ENCODE data around the gene MDM4.
A peak's percentile ranks its signal among the peaks of the same experiment; 100 is the strongest.
"Not testable (repeated sequence)": the region's sequence is repeated elsewhere in the genome, so short reads cannot be mapped to it uniquely, and the experiment has no call there.

Gene MDM4

DNA sequence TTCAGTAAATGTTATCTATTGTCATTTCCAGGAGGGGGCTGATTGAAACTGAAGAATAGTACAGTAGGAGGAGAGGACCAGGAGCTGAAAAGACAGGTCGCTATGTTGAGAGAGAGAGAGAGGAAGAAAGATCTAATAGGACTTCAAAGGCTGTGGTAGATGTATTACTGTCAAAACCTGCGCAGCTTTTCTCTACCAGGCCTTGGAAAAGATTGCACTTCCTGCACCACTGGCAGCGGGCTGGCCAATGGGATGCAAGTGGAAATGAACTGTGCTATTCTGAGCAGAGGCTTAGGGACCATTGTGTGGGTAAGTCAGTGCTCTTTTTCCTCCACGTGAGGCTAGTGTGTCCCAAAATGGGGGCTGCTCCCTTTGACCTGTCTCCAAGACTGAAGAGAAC is 47.1 kb downstream of the MDM4 start:
- DNase-seq: peak in 3 of 6 experiments; percentile 11 to 30 (median 28)

DNA sequence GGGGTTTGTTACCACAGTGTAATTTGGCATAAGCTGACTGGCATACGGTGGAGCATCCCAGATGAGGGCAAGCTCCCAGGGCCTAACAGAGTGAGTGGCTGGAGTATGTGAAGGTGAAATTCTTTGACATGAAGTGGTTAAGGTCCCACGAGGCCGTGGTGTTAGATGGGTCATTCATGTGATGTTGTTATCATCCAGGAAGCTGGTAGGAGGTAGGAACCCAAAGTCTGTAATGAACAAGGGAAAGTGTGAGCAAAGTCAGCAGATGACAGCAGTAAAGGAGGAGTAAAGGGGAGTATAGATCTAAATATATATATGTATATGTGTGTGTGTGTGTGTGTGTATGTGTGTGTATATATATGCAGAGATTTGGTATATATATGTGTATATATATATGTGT is 47.6 kb downstream of the MDM4 start:
- DNase-seq: no peak

DNA sequence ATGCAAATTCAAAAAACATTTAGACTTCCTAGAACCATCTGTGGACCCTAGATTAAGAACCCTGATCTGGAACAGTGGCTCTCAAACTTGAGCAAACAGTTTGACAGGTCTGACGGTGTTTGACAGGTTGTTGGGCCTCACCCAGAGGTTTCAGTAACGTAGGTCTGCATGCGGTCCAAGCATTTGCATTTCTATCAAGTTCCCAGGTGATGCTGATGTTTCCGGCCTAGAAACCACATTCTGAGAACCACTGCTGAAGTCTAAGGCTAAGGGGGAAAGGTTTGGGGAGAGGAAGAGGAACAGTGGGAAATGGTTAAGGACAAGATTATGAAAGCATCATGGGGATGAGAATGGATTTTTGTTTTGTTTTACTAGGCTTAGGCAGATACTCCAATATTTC is 48.6 kb downstream of the MDM4 start:
- DNase-seq: peak in 3 of 6 experiments; percentile 7 to 24 (median 9)

DNA sequence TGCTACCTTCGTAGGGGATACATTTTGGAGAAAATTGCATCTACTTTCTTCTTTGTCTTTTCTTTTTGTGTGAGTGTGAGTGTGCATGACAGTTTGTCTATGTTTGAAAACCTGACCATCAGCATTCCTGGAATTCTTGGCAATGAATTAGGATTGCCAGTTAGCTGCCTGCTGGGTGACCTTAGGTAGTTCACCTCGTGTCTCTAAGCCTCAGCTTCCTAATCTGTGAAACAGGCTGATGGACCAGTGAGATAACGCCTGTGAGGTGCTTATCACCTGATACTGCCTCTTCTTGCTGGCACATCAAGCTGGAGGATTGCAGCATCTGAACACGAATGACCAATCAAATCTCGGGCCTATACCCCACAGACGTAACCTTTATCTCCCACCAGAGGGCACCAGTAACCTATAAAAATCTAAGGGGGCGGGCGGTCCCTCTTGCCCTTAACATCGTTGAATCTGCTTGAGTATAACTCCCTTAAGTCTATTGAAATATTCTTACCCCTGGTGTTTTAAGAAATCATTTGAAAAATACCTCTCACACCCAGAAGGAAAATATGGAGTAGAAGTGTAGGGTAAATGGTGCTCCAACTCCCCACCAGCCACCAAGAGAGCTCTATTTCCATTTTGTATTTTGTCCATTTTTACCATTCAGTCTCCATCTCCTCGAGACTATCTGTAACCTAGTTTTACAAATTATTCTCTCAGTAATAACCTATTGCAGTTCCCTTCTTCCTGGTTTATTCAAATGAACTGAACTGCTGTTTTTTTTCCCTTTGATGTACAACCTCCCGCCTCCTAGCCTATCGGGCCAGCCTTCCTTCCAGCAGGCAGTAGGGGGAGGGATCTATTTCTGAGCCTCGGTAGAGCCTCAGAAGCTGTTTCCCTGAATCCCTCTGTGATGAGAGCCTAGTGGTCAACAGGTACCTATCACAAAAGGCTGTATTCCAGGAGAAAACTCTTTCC is 49.7 kb downstream of the MDM4 start:
- DNase-seq: peak; percentile 10 to 75 (median 52)

GRCh38 chr1:204566583-204566955 is 50.4 kb downstream of the MDM4 start:
- DNase-seq: no peak

GRCh38 chr1:204567071-204567470 is 50.9 kb downstream of the MDM4 start:
- no peak for DNase-seq

GRCh38 chr1:204568576-204569315 is 52.5 kb downstream of the MDM4 start:
- DNase-seq: no peak

GRCh38 chr1:204569478-204569877 is 53.3 kb downstream of the MDM4 start:
- DNase-seq: no peak

DNA sequence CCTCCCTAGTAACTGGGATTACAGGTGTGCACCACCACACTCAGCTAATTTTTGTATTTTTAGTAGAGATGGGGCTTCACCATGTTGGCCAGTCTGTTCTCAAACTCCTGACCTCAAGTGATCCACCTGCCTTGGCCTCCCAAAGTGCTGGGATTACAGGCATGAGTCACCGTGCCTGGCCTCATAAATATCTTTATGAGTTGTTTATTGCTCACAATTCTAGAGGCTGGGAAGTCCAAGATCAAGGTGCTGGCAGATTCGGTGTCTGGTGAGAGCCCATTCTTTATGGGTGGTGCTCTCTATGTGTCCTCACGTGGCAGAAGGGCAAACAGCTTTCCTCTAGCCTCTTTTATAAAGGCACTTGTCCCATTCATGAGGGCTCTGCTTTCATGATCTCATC is 53.8 kb downstream of the MDM4 start:
- not testable (repeated sequence) for DNase-seq

DNA sequence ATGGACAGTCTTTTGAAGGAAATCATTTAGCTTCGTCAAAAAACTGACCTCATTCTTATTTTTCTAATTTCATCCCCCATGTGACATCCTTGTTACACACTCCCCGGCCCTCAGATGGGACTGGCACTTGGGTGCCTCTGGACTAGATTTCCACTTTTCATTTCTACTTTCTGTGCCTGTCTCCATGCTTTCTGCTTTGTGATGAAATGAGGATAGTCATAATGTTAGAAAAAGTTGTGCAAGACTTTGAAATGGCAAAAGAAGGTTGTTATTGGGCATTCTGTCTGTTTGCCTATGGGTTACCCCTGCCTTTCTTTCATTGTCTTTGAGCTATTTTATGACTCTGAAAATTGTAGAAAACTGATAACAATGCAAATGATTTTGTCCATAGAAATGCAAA is 54.9 kb downstream of the MDM4 start:
- DNase-seq: no peak

DNA sequence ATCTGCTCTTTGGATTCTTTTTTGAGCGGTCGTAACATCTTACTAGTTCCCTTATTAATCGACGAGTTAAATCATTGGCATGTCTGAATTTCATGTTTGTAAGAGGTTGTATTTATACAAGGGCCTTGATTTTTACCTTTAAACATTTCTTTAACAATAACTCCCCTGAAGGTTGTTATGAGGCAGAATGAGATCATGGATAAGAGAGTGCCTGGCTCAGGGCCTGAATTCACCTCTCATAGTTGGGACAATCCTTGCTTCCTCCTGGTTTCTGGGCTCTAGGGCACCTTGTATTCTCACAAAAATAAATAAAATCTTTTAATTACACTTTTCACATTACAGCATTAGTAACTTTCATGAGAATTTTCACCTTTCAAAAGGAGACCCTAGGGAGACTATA is 55.4 kb downstream of the MDM4 start:
- no peak for DNase-seq

GRCh38 chr1:204572923-204573922 is 57.0 kb downstream of the MDM4 start:
- DNase-seq: no peak

GRCh38 chr1:204574016-204574864 is 58.0 kb downstream of the MDM4 start:
- DNase-seq: no peak

GRCh38 chr1:204574865-204575163 is 58.6 kb downstream of the MDM4 start:
- DNase-seq: no peak

- DNase-seq: no peak
These were observed 59.3 kb downstream of the MDM4 start for GRCh38 chr1:204575221-204576190.

GRCh38 chr1:204576422-204576821 is 60.2 kb downstream of the MDM4 start:
- no peak for DNase-seq

- no peak for DNase-seq
These were observed 61.7 kb downstream of the MDM4 start for GRCh38 chr1:204577794-204578478.

DNA sequence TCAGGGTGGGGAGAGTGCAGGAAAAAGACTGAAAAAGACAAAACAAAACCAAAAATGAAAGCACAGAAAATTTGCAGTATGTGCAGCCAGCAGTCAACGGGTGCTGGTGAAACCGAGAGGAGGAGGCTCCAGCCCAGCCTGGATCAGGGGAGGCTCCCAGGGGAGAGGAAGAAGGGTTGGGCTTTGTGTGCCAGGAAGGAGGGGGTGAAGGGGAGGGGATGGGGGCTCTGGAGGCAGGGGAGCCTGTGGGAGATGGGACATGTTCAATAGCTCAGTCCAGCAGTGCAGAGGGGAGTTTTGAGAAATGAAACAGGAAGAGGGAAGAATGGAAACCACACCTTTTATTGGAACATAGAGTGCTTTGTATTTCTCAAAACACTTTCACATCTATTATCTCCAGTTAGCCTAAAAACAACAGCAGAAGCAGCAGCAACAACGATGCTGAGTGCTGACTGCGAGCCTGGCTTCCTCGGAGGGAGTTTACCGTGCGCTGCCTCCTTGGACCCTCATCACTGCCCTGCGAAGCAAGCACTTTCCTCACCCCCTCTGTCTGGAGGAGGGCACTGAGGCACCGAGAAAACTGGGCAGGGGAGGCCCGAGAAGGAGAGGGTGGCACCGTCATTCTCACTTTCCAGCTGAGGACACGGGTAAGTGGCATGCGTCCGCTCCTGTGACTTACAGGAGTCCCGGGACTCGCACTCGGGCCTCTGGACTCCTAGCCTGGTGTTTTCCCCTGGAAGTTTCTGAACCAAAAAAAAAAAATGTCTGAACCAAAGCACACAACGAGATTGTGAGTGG is 62.9 kb downstream of the MDM4 start:
- DNase-seq: peak in 3 of 6 experiments; percentile 17 to 38 (median 30)

GRCh38 chr1:204579681-204580080 is 63.5 kb downstream of the MDM4 start:
- DNase-seq: no peak

All from stimulated activated naive CD4-positive, alpha-beta T cell (primary cell).